ENCODE results near the gene INTS14. TPM values are rescaled to one million over a fixed set of nuclear protein-coding genes. Genes with fewer than 3 reads are reported as not detected.

INTS14 gene
- total RNA-seq, 1 experiment from 2014 or later = 44.7 TPM

DNA sequence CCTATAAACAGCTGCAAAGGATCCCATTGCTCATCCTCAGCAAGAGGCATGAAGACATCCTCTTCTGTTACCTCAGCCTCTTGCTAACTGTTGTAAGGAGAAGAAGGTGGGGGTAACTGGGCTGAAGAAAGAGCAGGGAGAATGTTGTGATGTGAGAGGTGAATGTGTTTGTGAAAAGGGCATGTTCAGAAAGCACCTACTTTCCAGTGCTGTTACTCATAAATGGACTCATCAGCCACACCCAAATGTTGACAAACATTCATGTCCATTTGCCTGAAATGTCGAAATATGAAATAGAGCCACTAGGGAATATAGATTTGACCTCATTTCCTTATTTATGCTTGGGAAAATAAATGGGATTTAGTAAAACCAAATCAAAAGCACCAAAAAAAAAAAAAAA is 23.4 kb upstream of the INTS14 start:
- no peak overlapping the region for H3T11ph ChIP-seq (ENCODE audit: low read length)
- H2BK12ac ChIP-seq (ENCODE audit: insufficient read length, low read depth, low read length) = no peak overlapping the region
- no peak overlapping the region for H3K9ac ChIP-seq (ENCODE audit: extremely low read depth, insufficient read length, low read length)
- WGBS (ENCODE audit: extremely low coverage, insufficient read length, low lambda C conversion rate) = no CpG with 5 or more reads among the region's 1 CpG
- H3K36me3 Mint-ChIP-seq (ENCODE audit: insufficient read depth in 1 of 3, low read depth in 3 of 3) = no peaks in the 10 kb centered on the region
- H3K4me2 ChIP-seq (ENCODE audit: insufficient read depth, insufficient read length, low read length) = no peak overlapping the region
- no peaks in the 10 kb centered on the region for H3K9me3 Mint-ChIP-seq
- H3K27ac Mint-ChIP-seq = no peak overlapping the region
- no peaks in the 10 kb centered on the region for H3K9me3 ChIP-seq (ENCODE audit: control insufficient read depth, low read depth, low read length)
- H2BK5ac ChIP-seq (ENCODE audit: insufficient read length, low read length) = no peak overlapping the region
- no peaks in the 10 kb centered on the region for H3K79me1 ChIP-seq (ENCODE audit: insufficient read depth, low read depth, low read length, poor library complexity, severe bottlenecking)
- no peak overlapping the region for H2BK15ac ChIP-seq (ENCODE audit: low read depth, low read length)
- no peak overlapping the region for H3K14ac ChIP-seq (ENCODE audit: insufficient read depth, low read length)
- H2BK120ac ChIP-seq (ENCODE audit: low read depth, low read length, poor library complexity, severe bottlenecking) = no peak overlapping the region
- H3K4me3 Mint-ChIP-seq = no peak overlapping the region
- no peak overlapping the region for H4K5ac ChIP-seq (ENCODE audit: insufficient read length, low read depth, low read length)
- no peak overlapping the region for H3K4ac ChIP-seq (ENCODE audit: low read depth, low read length)
- H4K8ac ChIP-seq (replicated peaks; ENCODE audit: insufficient read length, low read depth, low read length) = no peak overlapping the region
- H3K27me3 Mint-ChIP-seq (ENCODE audit: low read depth) = no peaks in the 10 kb centered on the region
- no peaks in the 10 kb centered on the region for H3K79me2 ChIP-seq (ENCODE audit: insufficient read depth, low read length)
- no peak for DNase-seq
- peaks cover 16 to 18% of the 10 kb centered on the region in 2 experiments for H3K4me1 Mint-ChIP-seq
- H3K18ac ChIP-seq (ENCODE audit: insufficient read length, low read depth, low read length) = no peak overlapping the region
- no peak overlapping the region for H2AFZ ChIP-seq (ENCODE audit: low read length)
- no peaks in the 10 kb centered on the region for H4K20me1 ChIP-seq (ENCODE audit: control insufficient read depth, insufficient read depth, insufficient read length)
- H3K23ac ChIP-seq (ENCODE audit: insufficient read length, low read depth, low read length) = no peak overlapping the region
- no peaks in the 10 kb centered on the region for H3K23me2 ChIP-seq (ENCODE audit: insufficient read length, low read depth, low read length, poor library complexity, severe bottlenecking)
- no peak overlapping the region for H3K27ac ChIP-seq (ENCODE audit: insufficient read length, low read depth, low read length)
- no peak overlapping the region for H2AK5ac ChIP-seq (ENCODE audit: insufficient read length, low read length)
- H2BK20ac ChIP-seq (ENCODE audit: low read depth, low read length, poor library complexity, severe bottlenecking) = no peak overlapping the region
- H3K27me3 ChIP-seq (ENCODE audit: insufficient read depth, low read length) = no peaks in the 10 kb centered on the region
- no peaks in the 10 kb centered on the region for H3K4me1 ChIP-seq (ENCODE audit: insufficient read depth, low read length)
- TF ChIP-seq, protein P1, sequence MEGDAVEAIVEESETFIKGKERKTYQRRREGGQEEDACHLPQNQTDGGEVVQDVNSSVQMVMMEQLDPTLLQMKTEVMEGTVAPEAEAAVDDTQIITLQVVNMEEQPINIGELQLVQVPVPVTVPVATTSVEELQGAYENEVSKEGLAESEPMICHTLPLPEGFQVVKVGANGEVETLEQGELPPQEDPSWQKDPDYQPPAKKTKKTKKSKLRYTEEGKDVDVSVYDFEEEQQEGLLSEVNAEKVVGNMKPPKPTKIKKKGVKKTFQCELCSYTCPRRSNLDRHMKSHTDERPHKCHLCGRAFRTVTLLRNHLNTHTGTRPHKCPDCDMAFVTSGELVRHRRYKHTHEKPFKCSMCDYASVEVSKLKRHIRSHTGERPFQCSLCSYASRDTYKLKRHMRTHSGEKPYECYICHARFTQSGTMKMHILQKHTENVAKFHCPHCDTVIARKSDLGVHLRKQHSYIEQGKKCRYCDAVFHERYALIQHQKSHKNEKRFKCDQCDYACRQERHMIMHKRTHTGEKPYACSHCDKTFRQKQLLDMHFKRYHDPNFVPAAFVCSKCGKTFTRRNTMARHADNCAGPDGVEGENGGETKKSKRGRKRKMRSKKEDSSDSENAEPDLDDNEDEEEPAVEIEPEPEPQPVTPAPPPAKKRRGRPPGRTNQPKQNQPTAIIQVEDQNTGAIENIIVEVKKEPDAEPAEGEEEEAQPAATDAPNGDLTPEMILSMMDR (conservative IDR thresholded peaks at IDR 0.05) = no peak
- no peak overlapping the region for H3K56ac ChIP-seq (ENCODE audit: insufficient read length, low read depth, low read length)
- H4K91ac ChIP-seq (ENCODE audit: insufficient read length, low read depth, low read length) = no peak overlapping the region
